Measurements from ENCODE around the gene MEF2D. TPM values are rescaled to one million over a fixed set of nuclear protein-coding genes. Genes with fewer than 3 reads are reported as not detected.
A peak's percentile ranks its signal among the peaks of the same experiment; 100 is the strongest.

The MEF2D gene
- total RNA-seq, 4 donors from 2014 or later: 61.7 to 73.5 (median 67.1) TPM

GRCh38 chr1:156504438-156504813 lies 3.9 kb upstream of the MEF2D start:
- peak overlapping the region; percentile 32 for H3K4me3 ChIP-seq
- H3K36me3 ChIP-seq: no peaks in the 10 kb centered on the region
- WGBS: 15% methylated on average over 5 of the region's 5 CpGs
- TF ChIP-seq EP300 (IDR thresholded peaks at IDR 0.05) (no peak), POLR2AphosphoS5 (IDR thresholded peaks at IDR 0.05) (no peak), CTCF (IDR thresholded peaks at IDR 0.05) (no peak), POLR2A (IDR thresholded peaks at IDR 0.05) (no peak)
- H3K27me3 ChIP-seq: no peaks in the 10 kb centered on the region
- H3K9me3 ChIP-seq: no peaks in the 10 kb centered on the region
- DNase-seq (ENCODE audit: low spot score in 2 of 2): no peak
- peak overlapping the region; percentile 100 for H3K27ac ChIP-seq
- H3K4me1 ChIP-seq: peaks cover 64% of the 10 kb centered on the region

- TF ChIP-seq EP300 (IDR thresholded peaks at IDR 0.05) (peak; percentile 20), POLR2A (IDR thresholded peaks at IDR 0.05) (no peak)
- Histone ChIP-seq H3K9me3 (no peaks in the 10 kb centered on the region), H3K27me3 (no peaks in the 10 kb centered on the region), H3K36me3 (no peaks in the 10 kb centered on the region), H3K4me1 (peaks cover 64% of the 10 kb centered on the region), H3K27ac (peak overlapping the region; percentile 100), H3K4me3 (no peak overlapping the region)
- 50% methylated on average over 5 of the region's 5 CpGs for WGBS
- DNase-seq (ENCODE audit: low spot score in 2 of 2): no peak
Observed at GRCh38 chr1:156503698-156504437, 3.3 kb upstream of the MEF2D start.

- Histone ChIP-seq H3K27me3 (no peaks in the 10 kb centered on the region), H3K9me3 (no peaks in the 10 kb centered on the region), H3K36me3 (no peaks in the 10 kb centered on the region), H3K4me3 (peak overlapping the region; percentile 23), H3K4me1 (peaks cover 64% of the 10 kb centered on the region), H3K27ac (peak overlapping the region; percentile 100)
- 11% methylated on average over 12 of the region's 12 CpGs for WGBS
- TF ChIP-seq POLR2A (IDR thresholded peaks at IDR 0.05) (peak in 1 of 2 donors; percentile 13), POLR2AphosphoS5 (IDR thresholded peaks at IDR 0.05) (peak in 2 of 3 donors; percentile 16 to 83), EP300 (IDR thresholded peaks at IDR 0.05) (peak; percentile 34), CTCF (IDR thresholded peaks at IDR 0.05) (no peak)
- DNase-seq (ENCODE audit: low spot score in 2 of 2): peak in 1 of 2 donors; percentile 88
Observed at GRCh38 chr1:156502894-156503697, 2.5 kb upstream of the MEF2D start.

- H3K4me1 ChIP-seq: peaks cover 67% of the 10 kb centered on the region
- DNase-seq (ENCODE audit: low spot score in 2 of 2): no peak
- peak overlapping the region; percentile 23 for H3K4me3 ChIP-seq
Observed at GRCh38 chr1:156502391-156502893, 1.9 kb upstream of the MEF2D start.

More at GRCh38 chr1:156502391-156502893, 1.9 kb upstream of the MEF2D start:
- Histone ChIP-seq H3K27ac (peak overlapping the region; percentile 100), H3K9me3 (no peaks in the 10 kb centered on the region), H3K27me3 (no peaks in the 10 kb centered on the region), H3K36me3 (no peaks in the 10 kb centered on the region)
- TF ChIP-seq POLR2A (IDR thresholded peaks at IDR 0.05) (no peak), CTCF (IDR thresholded peaks at IDR 0.05) (no peak), POLR2AphosphoS5 (IDR thresholded peaks at IDR 0.05) (no peak), EP300 (IDR thresholded peaks at IDR 0.05) (no peak)
- 0% methylated on average over 1 of the region's 1 CpG for WGBS

Measured in suprapubic skin (tissue), 4 donors.